Brain microvascular endothelial cell (primary cell): ENCODE data around the gene CER1.

Source experiments
- DNase-seq: peaks from one replicate; pipeline ENCODE4 v3.0.0-alpha.2; 2020
- H3K27ac ChIP-seq: fragments of 250-450 bp; sonication (Bioruptor Pico); 2 replicates; pipeline ENCODE4 v1.5.1; 2020; ENCODE audit warnings: mild to moderate bottlenecking, moderate library complexity
- H3K27me3 ChIP-seq: fragments of 250-450 bp; sonication (Bioruptor Pico); replicated peaks from 2 replicates; pipeline ENCODE4 v1.5.1; 2020; ENCODE audit warnings: mild to moderate bottlenecking
- H3K36me3 ChIP-seq: fragments of 250-450 bp; sonication (Bioruptor Pico); replicated peaks from 2 replicates; pipeline ENCODE4 v1.5.1; 2020; ENCODE audit warnings: mild to moderate bottlenecking
- H3K4me3 ChIP-seq: 2 replicates; pipeline ENCODE4 v1.5.1; 2011; ENCODE audit warnings: low read depth, mild to moderate bottlenecking, control low read depth, low read length, moderate library complexity
- in situ Hi-C: cut with HindIII; loops from 2 replicates; pipeline ENCODE4 v1.10.0; 2017; ENCODE audit warnings: low sequenced_read_pairs, low pct_ligation_motif_present
- TF ChIP-seq, protein P1 (sequence below): IDR thresholded peaks from 2 replicates; pipeline ENCODE4 v1.5.1; 2011; ENCODE audit warnings: low read depth, mild to moderate bottlenecking, moderate library complexity, low read length, control low read depth, inconsistent platforms; ENCODE audit errors: missing control alignments

Gene CER1

DNA sequence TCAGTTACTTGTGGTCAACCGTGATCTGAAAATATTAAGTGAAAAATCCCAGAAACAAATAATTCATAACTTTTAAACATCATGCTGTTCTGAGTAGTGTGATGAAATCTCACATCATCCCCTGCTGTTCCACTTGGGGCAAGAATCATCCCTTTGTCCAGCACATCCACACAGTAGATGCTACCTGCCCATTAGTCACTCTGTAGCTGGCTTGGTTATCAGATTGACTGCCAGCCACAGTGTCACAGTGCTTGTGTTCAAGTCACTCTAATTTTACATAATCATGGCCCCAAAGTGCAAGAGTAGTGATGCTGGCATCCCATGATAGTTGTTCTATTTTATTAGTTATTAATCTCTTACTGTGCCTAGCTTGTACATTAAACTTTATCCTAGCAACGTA is 39.1 kb upstream of the CER1 start:
- Histone ChIP-seq H3K36me3 (no peaks in the 10 kb centered on the region), H3K4me3 (no peak overlapping the region), H3K27me3 (no peaks in the 10 kb centered on the region), H3K27ac (no peak overlapping the region)
- DNase-seq, result no peak
- TF ChIP-seq, protein P1, sequence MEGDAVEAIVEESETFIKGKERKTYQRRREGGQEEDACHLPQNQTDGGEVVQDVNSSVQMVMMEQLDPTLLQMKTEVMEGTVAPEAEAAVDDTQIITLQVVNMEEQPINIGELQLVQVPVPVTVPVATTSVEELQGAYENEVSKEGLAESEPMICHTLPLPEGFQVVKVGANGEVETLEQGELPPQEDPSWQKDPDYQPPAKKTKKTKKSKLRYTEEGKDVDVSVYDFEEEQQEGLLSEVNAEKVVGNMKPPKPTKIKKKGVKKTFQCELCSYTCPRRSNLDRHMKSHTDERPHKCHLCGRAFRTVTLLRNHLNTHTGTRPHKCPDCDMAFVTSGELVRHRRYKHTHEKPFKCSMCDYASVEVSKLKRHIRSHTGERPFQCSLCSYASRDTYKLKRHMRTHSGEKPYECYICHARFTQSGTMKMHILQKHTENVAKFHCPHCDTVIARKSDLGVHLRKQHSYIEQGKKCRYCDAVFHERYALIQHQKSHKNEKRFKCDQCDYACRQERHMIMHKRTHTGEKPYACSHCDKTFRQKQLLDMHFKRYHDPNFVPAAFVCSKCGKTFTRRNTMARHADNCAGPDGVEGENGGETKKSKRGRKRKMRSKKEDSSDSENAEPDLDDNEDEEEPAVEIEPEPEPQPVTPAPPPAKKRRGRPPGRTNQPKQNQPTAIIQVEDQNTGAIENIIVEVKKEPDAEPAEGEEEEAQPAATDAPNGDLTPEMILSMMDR, result no peak
- in situ Hi-C loops, result no loop called here

- Histone ChIP-seq H3K27ac (no peak overlapping the region), H3K27me3 (no peaks in the 10 kb centered on the region), H3K36me3 (no peaks in the 10 kb centered on the region), H3K4me3 (no peak overlapping the region)
- TF ChIP-seq, protein P1, result no peak
- no peak for DNase-seq
- in situ Hi-C loops, result no loop called here
Measured at GRCh38 chr9:14760060-14760459, 37.5 kb upstream of the CER1 start.

DNA sequence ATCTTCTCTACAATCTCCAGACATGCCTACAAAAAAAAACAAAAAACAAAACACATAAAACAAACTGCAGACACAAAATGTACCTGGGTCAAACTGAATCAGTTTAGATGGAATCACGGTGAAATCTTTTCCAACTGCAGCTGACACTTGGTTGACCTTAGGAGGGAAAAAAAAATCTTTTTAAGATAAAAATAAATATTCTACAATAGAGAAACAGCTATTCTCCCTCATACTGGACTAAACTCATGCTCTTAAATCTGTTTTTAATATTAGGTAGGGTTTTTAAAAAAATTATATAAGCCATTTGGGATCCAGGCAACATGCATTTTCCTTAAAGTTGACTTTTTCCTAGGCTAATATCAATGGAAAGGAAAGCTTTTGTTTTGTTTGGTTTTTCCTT is 33.8 kb upstream of the CER1 start:
- in situ Hi-C loops, result no loop called here
- TF ChIP-seq, protein P1, result no peak
- Histone ChIP-seq H3K36me3 (no peaks in the 10 kb centered on the region), H3K27me3 (no peaks in the 10 kb centered on the region), H3K27ac (no peak overlapping the region), H3K4me3 (no peak overlapping the region)
- no peak for DNase-seq

DNA sequence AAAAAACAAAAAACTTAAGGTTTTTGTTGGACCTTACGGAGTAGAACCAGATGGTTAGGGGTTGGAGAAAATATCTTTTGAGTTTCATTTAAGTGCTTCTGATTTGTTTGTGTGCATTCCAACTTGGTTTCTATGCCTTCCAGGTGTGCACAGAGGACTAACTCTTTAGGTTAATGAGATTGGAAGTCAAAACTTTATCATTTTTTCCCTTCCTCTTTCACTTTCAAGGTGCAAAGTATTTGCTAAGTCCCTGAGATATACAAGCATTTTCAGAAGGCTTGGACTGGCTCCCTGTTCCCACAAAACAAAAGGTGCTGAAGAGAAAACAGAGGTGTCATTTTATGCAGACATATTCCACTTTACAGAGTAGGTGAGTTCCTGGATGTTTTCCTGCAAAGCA is 30.3 kb upstream of the CER1 start:
- Histone ChIP-seq H3K27ac (no peak overlapping the region), H3K36me3 (no peaks in the 10 kb centered on the region), H3K4me3 (no peak overlapping the region), H3K27me3 (no peaks in the 10 kb centered on the region)
- in situ Hi-C loops, result no loop called here
- no peak for DNase-seq
- TF ChIP-seq, protein P1, result no peak

- TF ChIP-seq, protein P1, result no peak
- DNase-seq, result no peak
- no peaks in the 10 kb centered on the region for H3K27me3 ChIP-seq
- H3K4me3 ChIP-seq, result no peak overlapping the region
- H3K36me3 ChIP-seq, result no peaks in the 10 kb centered on the region
- in situ Hi-C loops, result no loop called here
- no peak overlapping the region for H3K27ac ChIP-seq
Measured at GRCh38 chr9:14752271-14752670, 29.7 kb upstream of the CER1 start.

DNA sequence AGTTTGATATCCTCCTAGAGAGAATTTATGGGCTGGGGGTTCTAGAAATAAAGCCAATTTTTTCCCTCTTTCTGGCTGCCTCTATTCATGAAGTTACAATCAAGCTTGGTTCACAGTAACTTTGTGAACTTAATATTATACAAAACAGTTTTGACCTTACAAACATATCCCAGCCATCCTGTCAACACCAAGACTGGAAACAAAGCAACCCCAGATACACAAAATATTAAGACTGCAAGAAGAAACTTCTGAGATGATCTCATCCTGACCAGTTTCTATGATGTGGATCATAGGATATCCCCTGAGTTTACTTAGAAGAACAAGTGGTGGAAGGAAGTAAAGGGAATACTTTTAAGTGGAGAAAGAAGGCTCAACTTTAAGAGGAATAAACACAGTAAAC is 28.3 kb upstream of the CER1 start:
- no peak overlapping the region for H3K4me3 ChIP-seq
- DNase-seq, result no peak
- TF ChIP-seq, protein P1, result no peak
- H3K27me3 ChIP-seq, result no peaks in the 10 kb centered on the region
- in situ Hi-C loops, result no loop called here
- H3K36me3 ChIP-seq, result no peaks in the 10 kb centered on the region
- H3K27ac ChIP-seq, result no peak overlapping the region
